DOHH2 (cell line): Measurements from ENCODE around the gene MRTFA.

Experiments
- EZH2phosphoT487 ChIP-seq: fragments of 200-600 bp; sonication (generic); IDR thresholded peaks from 2 replicates; pipeline ENCODE4 v1.6.1; 2017; ENCODE audit warnings: borderline replicate concordance, mild to moderate bottlenecking, antibody characterized with exemption, low read length, moderate library complexity, mixed read lengths
- TF ChIP-seq, protein P1 (sequence below): fragments of 200-600 bp; sonication (generic); IDR thresholded peaks from one replicate; pipeline ENCODE4 v1.5.1; 2014; ENCODE audit warnings: antibody characterized with exemption, mild to moderate bottlenecking, low read depth, low read length; ENCODE audit not compliant: poor library complexity, severe bottlenecking

DNA sequence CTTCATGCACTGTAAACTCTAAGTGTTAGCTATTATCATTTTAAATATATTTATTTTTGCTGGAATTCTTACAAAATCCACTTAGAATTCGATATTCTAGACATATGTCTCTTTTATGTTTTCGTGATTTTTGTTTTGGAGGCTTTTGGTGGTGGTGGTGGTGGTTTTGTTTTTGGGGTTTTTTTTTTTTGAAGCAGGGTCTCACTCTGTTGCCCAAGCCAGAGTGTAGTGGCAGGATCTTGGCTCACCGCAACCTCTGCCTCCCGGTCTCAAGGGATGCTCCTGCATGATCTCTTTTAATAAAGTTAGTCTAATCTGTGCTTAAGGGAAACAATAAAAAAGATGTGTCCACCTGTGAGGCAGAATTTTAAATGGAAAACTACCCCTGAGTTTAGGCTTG lies 117.7 kb downstream of the MRTFA start:
- TF ChIP-seq, protein P1, sequence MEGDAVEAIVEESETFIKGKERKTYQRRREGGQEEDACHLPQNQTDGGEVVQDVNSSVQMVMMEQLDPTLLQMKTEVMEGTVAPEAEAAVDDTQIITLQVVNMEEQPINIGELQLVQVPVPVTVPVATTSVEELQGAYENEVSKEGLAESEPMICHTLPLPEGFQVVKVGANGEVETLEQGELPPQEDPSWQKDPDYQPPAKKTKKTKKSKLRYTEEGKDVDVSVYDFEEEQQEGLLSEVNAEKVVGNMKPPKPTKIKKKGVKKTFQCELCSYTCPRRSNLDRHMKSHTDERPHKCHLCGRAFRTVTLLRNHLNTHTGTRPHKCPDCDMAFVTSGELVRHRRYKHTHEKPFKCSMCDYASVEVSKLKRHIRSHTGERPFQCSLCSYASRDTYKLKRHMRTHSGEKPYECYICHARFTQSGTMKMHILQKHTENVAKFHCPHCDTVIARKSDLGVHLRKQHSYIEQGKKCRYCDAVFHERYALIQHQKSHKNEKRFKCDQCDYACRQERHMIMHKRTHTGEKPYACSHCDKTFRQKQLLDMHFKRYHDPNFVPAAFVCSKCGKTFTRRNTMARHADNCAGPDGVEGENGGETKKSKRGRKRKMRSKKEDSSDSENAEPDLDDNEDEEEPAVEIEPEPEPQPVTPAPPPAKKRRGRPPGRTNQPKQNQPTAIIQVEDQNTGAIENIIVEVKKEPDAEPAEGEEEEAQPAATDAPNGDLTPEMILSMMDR = no peak
- TF ChIP-seq EZH2phosphoT487 = no peak
